Mesenchymal stem cell (in vitro differentiated cells and primary cell): Measurements from ENCODE around the gene SYAP1. TPM values are rescaled to one million over a fixed set of nuclear protein-coding genes. Genes with fewer than 3 reads are reported as not detected.

Experiments
- DNase-seq: peaks from one replicate; pipeline ENCODE4 v3.0.0-alpha.2; 2013
- H2AFZ ChIP-seq: one replicate; pipeline ENCODE4 v1.6.1; 2013; ENCODE audit warnings: low read depth, mild to moderate bottlenecking, control low read depth, inconsistent platforms, low read length, moderate library complexity
- H2AK5ac ChIP-seq: 2 replicates; pipeline ENCODE4 v1.6.1; 2013; ENCODE audit warnings: low read length, moderate library complexity, mild to moderate bottlenecking, inconsistent platforms; ENCODE audit not compliant: severe bottlenecking
- H2BK120ac ChIP-seq: one replicate; pipeline ENCODE4 v1.6.1; 2013; ENCODE audit warnings: low read depth, mild to moderate bottlenecking, inconsistent platforms, low read length, moderate library complexity
- H2BK12ac ChIP-seq, 2 experiments: one replicate each; pipeline ENCODE4 v1.6.1; 2013; ENCODE audit warnings: inconsistent platforms in 2 of 2, low read length in 2 of 2, mild to moderate bottlenecking in 2 of 2, moderate library complexity in 2 of 2, control low read depth in 1 of 2
- H2BK15ac ChIP-seq: one replicate; pipeline ENCODE4 v1.6.1; 2013; ENCODE audit warnings: mild to moderate bottlenecking, low read depth, inconsistent platforms; ENCODE audit not compliant: poor library complexity, severe bottlenecking
- H2BK5ac ChIP-seq: 2 replicates; pipeline ENCODE4 v1.6.1; 2013; ENCODE audit warnings: low read depth, mild to moderate bottlenecking, low read length, control low read depth, inconsistent platforms; ENCODE audit not compliant: poor library complexity, severe bottlenecking
- H3K14ac ChIP-seq, 2 experiments: one replicate each; pipeline ENCODE4 v1.6.1; 2013; ENCODE audit warnings: inconsistent platforms in 2 of 2, low read length in 2 of 2, control low read depth in 1 of 2, mild to moderate bottlenecking in 1 of 2, moderate library complexity in 1 of 2
- H3K18ac ChIP-seq, 2 experiments: one replicate each; pipeline ENCODE4 v1.6.1; 2013; ENCODE audit warnings: inconsistent platforms in 2 of 2, low read length in 2 of 2, control low read depth in 1 of 2, low read depth in 1 of 2, mild to moderate bottlenecking in 1 of 2
- H3K23ac ChIP-seq, 2 experiments: one replicate each; pipeline ENCODE4 v1.6.1; 2013; ENCODE audit warnings: inconsistent platforms in 2 of 2, low read length in 2 of 2, mild to moderate bottlenecking in 2 of 2, moderate library complexity in 2 of 2, control low read depth in 1 of 2
- H3K27ac ChIP-seq: 2 replicates; pipeline ENCODE4 v1.5.1; 2013; ENCODE audit warnings: mild to moderate bottlenecking, moderate library complexity, low read length, control low read depth, inconsistent platforms; ENCODE audit not compliant: poor library complexity, severe bottlenecking
- H3K27me3 ChIP-seq, 2 experiments: 2 replicates each; pipeline versions ENCODE4 v1.6.1 to v1.7.0; 2013; ENCODE audit warnings: low read length in 2 of 2, mild to moderate bottlenecking in 2 of 2, moderate library complexity in 2 of 2, control low read depth in 1 of 2, inconsistent platforms in 1 of 2; ENCODE audit not compliant: control insufficient read depth in 1 of 2, insufficient read depth in 1 of 2
- H3K36me3 ChIP-seq, 2 experiments: 2 replicates each; pipeline versions ENCODE4 v1.6.1 to v1.7.0; 2013; ENCODE audit warnings: low read length in 2 of 2, control low read depth in 1 of 2, inconsistent platforms in 1 of 2, low read depth in 1 of 2, mild to moderate bottlenecking in 1 of 2; ENCODE audit not compliant: insufficient read depth in 2 of 2, control insufficient read depth in 1 of 2
- H3K4ac ChIP-seq, 2 experiments: one replicate each; pipeline ENCODE4 v1.6.1; 2013; ENCODE audit warnings: inconsistent platforms in 2 of 2, low read length in 2 of 2, mild to moderate bottlenecking in 2 of 2, moderate library complexity in 2 of 2, control low read depth in 1 of 2, low read depth in 1 of 2
- H3K4me1 ChIP-seq: 2 replicates; pipeline ENCODE4 v1.6.1; 2013; ENCODE audit warnings: low read depth, low read length, control low read depth; ENCODE audit not compliant: control insufficient read depth, insufficient read depth
- H3K4me2 ChIP-seq: 2 replicates; pipeline ENCODE4 v1.6.1; 2013; ENCODE audit warnings: low read length, mild to moderate bottlenecking, inconsistent platforms; ENCODE audit not compliant: poor library complexity, severe bottlenecking
- H3K4me3 ChIP-seq, 2 experiments: 2 replicates each; pipeline versions ENCODE4 v1.5.1 to v1.7.0; 2013; ENCODE audit warnings: low read length in 2 of 2, mild to moderate bottlenecking in 2 of 2, control low read depth in 1 of 2, low read depth in 1 of 2; ENCODE audit not compliant: insufficient read depth in 1 of 2
- H3K79me1 ChIP-seq: replicated peaks from 2 replicates; pipeline ENCODE4 v1.6.1; 2013; ENCODE audit warnings: mild to moderate bottlenecking, control low read depth, low read length, inconsistent platforms; ENCODE audit not compliant: poor library complexity, severe bottlenecking
- H3K9ac ChIP-seq: 2 replicates; pipeline ENCODE4 v1.7.0; 2013; ENCODE audit warnings: mild to moderate bottlenecking, low read length, moderate library complexity
- H3K9me3 ChIP-seq: 2 replicates; pipeline ENCODE4 v1.7.0; 2013; ENCODE audit warnings: mild to moderate bottlenecking, low read length; ENCODE audit not compliant: control insufficient read depth
- H4K8ac ChIP-seq: one replicate; pipeline ENCODE4 v1.6.1; 2013; ENCODE audit warnings: inconsistent platforms, mild to moderate bottlenecking, low read length, moderate library complexity
- H4K91ac ChIP-seq: one replicate; pipeline ENCODE4 v1.6.1; 2013; ENCODE audit warnings: mild to moderate bottlenecking, low read length, inconsistent platforms
- WGBS: methylation state at CpG from one replicate; pipeline ENCODE4 v1.1.7; 2013; ENCODE audit warnings: mixed read lengths; 5-methylcytosine and 5-hydroxymethylcytosine counted together
- polyA plus RNA-seq, 2 experiments: library from polyadenylated mRNA; stranded (reverse); fragments of 200-250 nt; gene quantifications; one replicate each; pipeline ENCODE4 v1.2.3, GENCODE V29; 2013

SYAP1 gene, protein sequence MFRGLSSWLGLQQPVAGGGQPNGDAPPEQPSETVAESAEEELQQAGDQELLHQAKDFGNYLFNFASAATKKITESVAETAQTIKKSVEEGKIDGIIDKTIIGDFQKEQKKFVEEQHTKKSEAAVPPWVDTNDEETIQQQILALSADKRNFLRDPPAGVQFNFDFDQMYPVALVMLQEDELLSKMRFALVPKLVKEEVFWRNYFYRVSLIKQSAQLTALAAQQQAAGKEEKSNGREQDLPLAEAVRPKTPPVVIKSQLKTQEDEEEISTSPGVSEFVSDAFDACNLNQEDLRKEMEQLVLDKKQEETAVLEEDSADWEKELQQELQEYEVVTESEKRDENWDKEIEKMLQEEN
- 20.9 TPM for polyA plus RNA-seq (2013, experiment 1 of 2)
- polyA plus RNA-seq (2013, experiment 2 of 2), result 21.5 TPM

DNA sequence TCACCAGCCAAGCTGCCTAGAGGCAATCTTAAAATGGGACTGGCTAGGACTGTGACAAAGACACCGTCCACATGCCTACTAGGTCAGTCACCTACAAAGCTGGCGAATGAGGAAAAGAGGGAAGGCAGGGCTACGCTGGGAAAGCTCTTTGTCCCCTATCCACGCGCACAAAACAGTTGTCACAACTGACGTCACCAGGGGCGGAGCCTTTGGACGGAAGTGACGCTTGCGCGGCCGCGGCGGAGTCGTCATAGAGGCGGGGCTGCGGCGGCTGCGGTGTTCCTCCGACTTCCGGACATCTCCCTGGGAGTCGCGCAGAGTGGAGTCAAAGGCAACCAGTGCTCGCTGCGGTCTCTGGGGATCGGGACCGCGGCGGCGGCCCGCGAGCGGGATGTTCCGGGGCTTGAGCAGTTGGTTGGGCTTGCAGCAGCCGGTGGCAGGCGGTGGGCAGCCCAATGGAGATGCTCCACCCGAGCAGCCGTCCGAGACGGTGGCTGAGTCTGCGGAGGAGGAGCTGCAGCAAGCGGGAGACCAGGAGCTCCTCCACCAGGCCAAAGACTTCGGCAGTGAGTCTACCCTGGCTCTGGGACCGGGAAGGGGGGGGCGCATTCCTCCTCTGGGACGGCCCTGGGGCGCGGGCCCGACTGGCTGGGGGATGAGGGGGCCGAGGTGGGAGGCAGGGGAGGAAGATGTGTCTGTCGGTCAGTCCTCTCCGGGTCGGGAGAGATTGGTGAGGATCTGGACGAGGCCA lies at the start of gene SYAP1:
Gene SYAP1 (plus strand): TSS at position 279 of the 751 bp plus-strand sequence. CDS start 113 bp downstream, at position 392.
- H2AK5ac ChIP-seq, result peak within 1 kb of the TSS; percentile 36
- H3K79me1 ChIP-seq, result no peaks in the 10 kb centered on the region
- peak within 1 kb of the TSS; percentile 57 for H2BK5ac ChIP-seq
- H3K36me3 ChIP-seq, result peaks cover 0 to 6% of the 10 kb centered on the region in 2 experiments
- DNase-seq, result peak; percentile 97
- no peak within 1 kb of the TSS for H2BK15ac ChIP-seq
- WGBS, result under 1% methylated on average over 44 of the region's 54 CpGs
- H3K4me1 ChIP-seq, result peaks cover 4% of the 10 kb centered on the region
- H3K27ac ChIP-seq, result peak within 1 kb of the TSS; percentile 92
- peak within 1 kb of the TSS; percentile 80 to 83 for H3K18ac ChIP-seq
- peak within 1 kb of the TSS; percentile 88 for H2AFZ ChIP-seq
- H3K9ac ChIP-seq, result peak within 1 kb of the TSS; percentile 97
- peak within 1 kb of the TSS; percentile 94 for H4K8ac ChIP-seq
- H2BK120ac ChIP-seq, result no peak within 1 kb of the TSS
- H3K14ac ChIP-seq, result peak within 1 kb of the TSS in 1 of 2 experiments; percentile 32
- H3K4ac ChIP-seq, result peak within 1 kb of the TSS in 1 of 2 experiments; percentile 82
- no peak within 1 kb of the TSS for H3K23ac ChIP-seq
- peak within 1 kb of the TSS; percentile 80 for H4K91ac ChIP-seq
- peaks cover 0 to 6% of the 10 kb centered on the region in 2 experiments for H3K27me3 ChIP-seq
- peak within 1 kb of the TSS; percentile 65 to 88 for H3K4me3 ChIP-seq
- H2BK12ac ChIP-seq, result no peak within 1 kb of the TSS
- H3K4me2 ChIP-seq, result peak within 1 kb of the TSS; percentile 70
- no peaks in the 10 kb centered on the region for H3K9me3 ChIP-seq

DNA sequence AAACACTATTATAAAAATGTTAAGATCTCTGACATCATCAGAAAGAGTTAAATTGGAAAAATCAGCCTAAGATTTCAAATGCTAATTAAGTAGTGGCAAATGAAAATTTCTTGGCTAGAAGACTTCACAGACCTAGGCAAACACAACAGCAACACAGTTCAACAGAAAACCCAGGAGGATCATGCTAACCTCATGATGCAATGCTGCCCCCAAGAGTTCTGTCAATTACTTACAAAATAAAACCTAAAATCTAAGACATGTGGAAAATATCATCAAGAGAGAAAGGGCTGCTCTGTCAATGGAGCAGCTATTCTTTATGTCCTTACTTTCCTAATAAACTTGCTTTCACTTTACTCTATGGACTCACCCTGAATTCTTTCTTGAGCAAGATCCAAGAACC lies 48.4 kb upstream of the SYAP1 start:
- H3K4me2 ChIP-seq, result no peak overlapping the region
- no peak overlapping the region for H3K18ac ChIP-seq
- H2BK120ac ChIP-seq, result no peak overlapping the region
- H3K27ac ChIP-seq, result no peak overlapping the region
- no peak overlapping the region for H2BK15ac ChIP-seq
- no peak overlapping the region for H4K8ac ChIP-seq
- H2AK5ac ChIP-seq, result no peak overlapping the region
- H2BK5ac ChIP-seq, result no peak overlapping the region
- peak; percentile 48 for DNase-seq
- no peak overlapping the region for H3K4ac ChIP-seq
- no peaks in the 10 kb centered on the region for H3K79me1 ChIP-seq
- no peak overlapping the region for H3K14ac ChIP-seq
- no peaks in the 10 kb centered on the region for H3K9me3 ChIP-seq
- H3K4me3 ChIP-seq, result no peak overlapping the region
- H3K4me1 ChIP-seq, result peaks cover 1% of the 10 kb centered on the region
- H2AFZ ChIP-seq, result no peak overlapping the region
- H3K27me3 ChIP-seq, result peaks cover 0 to 8% of the 10 kb centered on the region in 2 experiments
- no peak overlapping the region for H4K91ac ChIP-seq
- no peak overlapping the region for H3K23ac ChIP-seq
- no peak overlapping the region for H2BK12ac ChIP-seq
- H3K36me3 ChIP-seq, result peaks cover 0 to 4% of the 10 kb centered on the region in 2 experiments
- no peak overlapping the region for H3K9ac ChIP-seq

DNA sequence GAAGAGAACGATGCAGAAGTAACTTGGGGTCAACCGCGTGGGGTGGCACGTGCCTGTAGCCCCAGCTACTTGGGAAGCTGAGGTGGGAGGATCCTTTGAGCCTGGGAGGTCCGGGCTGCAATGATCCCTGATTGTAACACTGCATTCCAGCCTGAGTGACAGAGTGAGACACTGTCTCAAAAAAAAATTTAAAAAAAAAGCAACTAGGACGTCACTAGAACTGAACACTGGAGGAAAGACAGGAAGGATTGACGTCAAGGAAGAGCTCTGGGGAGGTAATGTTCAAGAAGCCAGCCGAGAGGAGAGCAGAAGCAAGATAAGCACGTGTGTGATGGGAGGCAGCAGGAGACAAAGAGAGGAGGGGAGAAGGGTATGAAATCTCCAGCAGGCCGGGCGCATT lies 40.7 kb upstream of the SYAP1 start:
- Histone ChIP-seq H2BK5ac (no peak overlapping the region), H3K9me3 (no peaks in the 10 kb centered on the region), H3K27ac (no peak overlapping the region), H2BK12ac (no peak overlapping the region), H3K4me3 (no peak overlapping the region), H4K8ac (no peak overlapping the region), H3K4ac (no peak overlapping the region), H3K9ac (no peak overlapping the region), H2BK120ac (no peak overlapping the region), H3K4me2 (no peak overlapping the region), H3K79me1 (no peaks in the 10 kb centered on the region), H3K18ac (no peak overlapping the region), H2AK5ac (no peak overlapping the region), H3K23ac (no peak overlapping the region), H2AFZ (no peak overlapping the region), H3K27me3 (peaks cover 0 to 8% of the 10 kb centered on the region in 2 experiments), H3K4me1 (no peaks in the 10 kb centered on the region), H2BK15ac (no peak overlapping the region), H3K36me3 (peaks cover 17 to 20% of the 10 kb centered on the region in 2 experiments), H3K14ac (no peak overlapping the region), H4K91ac (no peak overlapping the region)
- WGBS, result 94% methylated on average over 10 of the region's 11 CpGs
- DNase-seq, result no peak
